ENCODE measurements around the gene HUNK. TPM values are rescaled to one million over a fixed set of nuclear protein-coding genes. Genes with fewer than 3 reads are reported as not detected.

The HUNK gene
- total RNA-seq, 4 donors from 2014 or later: 0.12 to 1.5 (median 0.91) TPM

- no peak for DNase-seq (ENCODE audit: low spot score)
- no peak for TF ChIP-seq CTCF (IDR thresholded peaks at IDR 0.05)
- no peak for ATAC-seq (ENCODE audit: low FRiP score)
Observed at GRCh38 chr21:31844206-31844605, 28.6 kb upstream of the HUNK start.

GRCh38 chr21:31845151-31845729, 27.6 kb upstream of the HUNK start:
- DNase-seq (ENCODE audit: low spot score) (no peak), ATAC-seq (ENCODE audit: low FRiP score) (no peak)
- TF ChIP-seq CTCF (IDR thresholded peaks at IDR 0.05): no peak

GRCh38 chr21:31846690-31847089, 26.1 kb upstream of the HUNK start:
- no peak for DNase-seq (ENCODE audit: low spot score)
- ATAC-seq (ENCODE audit: low FRiP score): no peak
- TF ChIP-seq CTCF (IDR thresholded peaks at IDR 0.05): no peak

GRCh38 chr21:31847761-31848160, 25.1 kb upstream of the HUNK start:
- no peak for TF ChIP-seq CTCF (IDR thresholded peaks at IDR 0.05)

GRCh38 chr21:31848326-31848985, 24.4 kb upstream of the HUNK start:
- DNase-seq (ENCODE audit: low spot score): no peak
- TF ChIP-seq CTCF (IDR thresholded peaks at IDR 0.05): no peak
- ATAC-seq (ENCODE audit: low FRiP score): no peak

More at GRCh38 chr21:31847761-31848160, 25.1 kb upstream of the HUNK start:
- no peak for DNase-seq (ENCODE audit: low spot score)
- ATAC-seq (ENCODE audit: low FRiP score): no peak

GRCh38 chr21:31850886-31851285, 21.9 kb upstream of the HUNK start:
- TF ChIP-seq CTCF (IDR thresholded peaks at IDR 0.05): no peak
- no peak for DNase-seq (ENCODE audit: low spot score)
- no peak for ATAC-seq (ENCODE audit: low FRiP score)

- ATAC-seq (ENCODE audit: low FRiP score) (no peak), DNase-seq (ENCODE audit: low spot score) (no peak)
- TF ChIP-seq CTCF (IDR thresholded peaks at IDR 0.05): no peak
Observed at GRCh38 chr21:31855180-31855579, 17.6 kb upstream of the HUNK start.
